Dendritic cell treated with granulocyte-macrophage colony-stimulating factor and Interleukin-4, amounts not matched to agents 40 ng/mL and 50 ng/mL, for 4 days (primary cell): ENCODE measurements around the gene KLRK1.
"Not testable (repeated sequence)": the region's sequence is repeated elsewhere in the genome, so short reads cannot be mapped to it uniquely, and the experiment has no call there.

ENCODE experiments used
- H3K27ac Mint-ChIP-seq: one replicate; pipeline ENCODE4 v1.8.0; 2022; ENCODE audit warnings: mild to moderate bottlenecking, mixed read lengths
- H3K27me3 Mint-ChIP-seq: one replicate; pipeline ENCODE4 v1.8.0; 2022; ENCODE audit warnings: mild to moderate bottlenecking, mixed read lengths
- H3K36me3 Mint-ChIP-seq: one replicate; pipeline ENCODE4 v1.8.0; 2022; ENCODE audit warnings: low read depth, mixed read lengths
- H3K4me1 Mint-ChIP-seq: one replicate; pipeline ENCODE4 v1.8.0; 2022; ENCODE audit warnings: low read depth, mixed read lengths
- H3K4me3 Mint-ChIP-seq: one replicate; pipeline ENCODE4 v1.8.0; 2022; ENCODE audit warnings: mild to moderate bottlenecking, moderate library complexity, mixed read lengths
- H3K9me3 Mint-ChIP-seq: one replicate; pipeline ENCODE4 v1.8.0; 2022; ENCODE audit warnings: mixed read lengths
- intact Hi-C: fragments of 100-400 bp; cut with micrococcal nuclease; formaldehyde crosslinking; loops from one replicate; pipeline ENCODE4 v1.15.0; 2022

The KLRK1 gene

GRCh38 chr12:10374624-10375018, 15.2 kb downstream of the KLRK1 start:
- Mint-ChIP-seq H3K9me3 (no peaks in the 10 kb centered on the region), H3K4me3 (no peak overlapping the region), H3K27me3 (no peaks in the 10 kb centered on the region), H3K4me1 (peaks cover 36% of the 10 kb centered on the region), H3K36me3 (no peaks in the 10 kb centered on the region), H3K27ac (peak overlapping the region; percentile 53)
- intact Hi-C loops, result no loop called here

- peak overlapping the region; percentile 50 for H3K27ac Mint-ChIP-seq
- peaks cover 36% of the 10 kb centered on the region for H3K4me1 Mint-ChIP-seq
- no peak overlapping the region for H3K4me3 Mint-ChIP-seq
- intact Hi-C loops, result no loop called here
- no peaks in the 10 kb centered on the region for H3K27me3 Mint-ChIP-seq
- H3K9me3 Mint-ChIP-seq, result peaks cover 5% of the 10 kb centered on the region
- no peaks in the 10 kb centered on the region for H3K36me3 Mint-ChIP-seq
These were observed 17.3 kb downstream of the KLRK1 start for GRCh38 chr12:10372559-10372958.

GRCh38 chr12:10371893-10372535, 17.8 kb downstream of the KLRK1 start:
- Mint-ChIP-seq H3K4me1 (peaks cover 36% of the 10 kb centered on the region), H3K27ac (peak overlapping the region; percentile 40)
- H3K36me3 Mint-ChIP-seq, H3K4me3 Mint-ChIP-seq, H3K9me3 Mint-ChIP-seq, intact Hi-C loops, H3K27me3 Mint-ChIP-seq: not testable (repeated sequence)

GRCh38 chr12:10369557-10370415, 20.1 kb downstream of the KLRK1 start:
- Mint-ChIP-seq H3K27ac (no peak overlapping the region), H3K9me3 (peaks cover 5% of the 10 kb centered on the region), H3K4me1 (peaks cover 31% of the 10 kb centered on the region)

GRCh38 chr12:10368206-10369171, 21.4 kb downstream of the KLRK1 start:
- no peak overlapping the region for H3K27ac Mint-ChIP-seq
- H3K4me3 Mint-ChIP-seq, result no peak overlapping the region
- peaks cover 20% of the 10 kb centered on the region for H3K4me1 Mint-ChIP-seq
- intact Hi-C loops, result no loop called here
- no peaks in the 10 kb centered on the region for H3K36me3 Mint-ChIP-seq
- H3K9me3 Mint-ChIP-seq, result peaks cover 5% of the 10 kb centered on the region
- no peaks in the 10 kb centered on the region for H3K27me3 Mint-ChIP-seq

More at GRCh38 chr12:10369557-10370415, 20.1 kb downstream of the KLRK1 start:
- no peak overlapping the region for H3K4me3 Mint-ChIP-seq
- intact Hi-C loops, result no loop called here
- H3K27me3 Mint-ChIP-seq, result no peaks in the 10 kb centered on the region
- no peaks in the 10 kb centered on the region for H3K36me3 Mint-ChIP-seq

- H3K4me1 Mint-ChIP-seq, result peaks cover 15% of the 10 kb centered on the region
- H3K27ac Mint-ChIP-seq, H3K4me3 Mint-ChIP-seq, H3K36me3 Mint-ChIP-seq, H3K27me3 Mint-ChIP-seq, intact Hi-C loops, H3K9me3 Mint-ChIP-seq: not testable (repeated sequence)
These were observed 22.1 kb downstream of the KLRK1 start for GRCh38 chr12:10367714-10368113.

- intact Hi-C loops, result no loop called here
- Mint-ChIP-seq H3K36me3 (no peaks in the 10 kb centered on the region), H3K9me3 (peaks cover 5% of the 10 kb centered on the region), H3K4me3 (no peak overlapping the region), H3K27ac (no peak overlapping the region), H3K4me1 (peaks cover 7% of the 10 kb centered on the region), H3K27me3 (no peaks in the 10 kb centered on the region)
These were observed 23.0 kb downstream of the KLRK1 start for GRCh38 chr12:10366875-10367274.

GRCh38 chr12:10365696-10366405, 24.0 kb downstream of the KLRK1 start:
- H3K36me3 Mint-ChIP-seq, result no peaks in the 10 kb centered on the region
- peaks cover 5% of the 10 kb centered on the region for H3K9me3 Mint-ChIP-seq
- H3K4me3 Mint-ChIP-seq, result no peak overlapping the region
- no peak overlapping the region for H3K27ac Mint-ChIP-seq
- H3K27me3 Mint-ChIP-seq, result no peaks in the 10 kb centered on the region
- no peaks in the 10 kb centered on the region for H3K4me1 Mint-ChIP-seq
- intact Hi-C loops, result no loop called here

GRCh38 chr12:10364815-10365622, 24.8 kb downstream of the KLRK1 start:
- H3K36me3 Mint-ChIP-seq, result no peaks in the 10 kb centered on the region
- H3K9me3 Mint-ChIP-seq, result peaks cover 5% of the 10 kb centered on the region
- H3K4me3 Mint-ChIP-seq, result no peak overlapping the region
- H3K27me3 Mint-ChIP-seq, result no peaks in the 10 kb centered on the region
- intact Hi-C loops, result loop anchor here (5.0 kb wide), 1 partner anchor 42 kb away; the partner anchor contains the start of gene KLRC4
- no peak overlapping the region for H3K27ac Mint-ChIP-seq
- H3K4me1 Mint-ChIP-seq, result no peaks in the 10 kb centered on the region

GRCh38 chr12:10363914-10364814, 25.7 kb downstream of the KLRK1 start:
- Mint-ChIP-seq H3K4me1 (no peaks in the 10 kb centered on the region), H3K4me3 (no peak overlapping the region), H3K27ac (no peak overlapping the region), H3K9me3 (peaks cover 5% of the 10 kb centered on the region), H3K27me3 (no peaks in the 10 kb centered on the region), H3K36me3 (no peaks in the 10 kb centered on the region)
- intact Hi-C loops, result loop anchor here (5.0 kb wide), 1 partner anchor 43 kb away; the partner anchor contains the start of gene KLRC4

GRCh38 chr12:10363658-10363913, 26.3 kb downstream of the KLRK1 start:
- Mint-ChIP-seq H3K27ac (no peak overlapping the region), H3K4me3 (no peak overlapping the region), H3K4me1 (no peaks in the 10 kb centered on the region), H3K9me3 (peaks cover 5% of the 10 kb centered on the region), H3K36me3 (no peaks in the 10 kb centered on the region), H3K27me3 (no peaks in the 10 kb centered on the region)
- intact Hi-C loops, result loop anchor here (5.0 kb wide), 1 partner anchor 44 kb away; the partner anchor contains the start of gene KLRC4
